Mesodermal cell (in vitro differentiated cells): ENCODE measurements around the gene SLC7A4. TPM values are rescaled to one million over a fixed set of nuclear protein-coding genes. Genes with fewer than 3 reads are reported as not detected.

Source experiments
- H3K27ac ChIP-seq: 2 replicates; pipeline ENCODE4 v1.7.0; 2013; ENCODE audit warnings: mild to moderate bottlenecking, low read depth, low read length, moderate library complexity; ENCODE audit not compliant: severe bottlenecking
- H3K36me3 ChIP-seq: 2 replicates; pipeline ENCODE4 v1.7.1; 2013; ENCODE audit warnings: mild to moderate bottlenecking, low read length, moderate library complexity; ENCODE audit not compliant: control insufficient read depth, insufficient read depth
- H3K4me1 ChIP-seq: one replicate; pipeline ENCODE4 v1.7.1; 2013; ENCODE audit warnings: mild to moderate bottlenecking, low read length; ENCODE audit not compliant: insufficient read depth, control insufficient read depth, poor library complexity, severe bottlenecking
- H3K4me3 ChIP-seq: 2 replicates; pipeline ENCODE4 v1.7.0; 2013; ENCODE audit warnings: low read length, control low read depth, mild to moderate bottlenecking; ENCODE audit not compliant: insufficient read depth, poor library complexity, severe bottlenecking; ENCODE audit errors: extremely low read depth
- H3K9me3 ChIP-seq: 2 replicates; pipeline ENCODE4 v1.7.1; 2013; ENCODE audit warnings: mild to moderate bottlenecking, low read length, moderate library complexity; ENCODE audit not compliant: control insufficient read depth
- WGBS, 2 experiments: methylation state at CpG; one replicate each; pipeline ENCODE4 v1.1.5; 2013; ENCODE audit warnings: missing lambda C conversion rate in 2 of 2; ENCODE audit not compliant: insufficient coverage in 2 of 2; 5-methylcytosine and 5-hydroxymethylcytosine counted together
- polyA plus RNA-seq, 2 experiments: library from polyadenylated mRNA; stranded (reverse); fragments of 50-300 nt; gene quantifications; one replicate each; pipeline ENCODE4 v1.2.3, GENCODE V29; 2013

Gene SLC7A4, protein sequence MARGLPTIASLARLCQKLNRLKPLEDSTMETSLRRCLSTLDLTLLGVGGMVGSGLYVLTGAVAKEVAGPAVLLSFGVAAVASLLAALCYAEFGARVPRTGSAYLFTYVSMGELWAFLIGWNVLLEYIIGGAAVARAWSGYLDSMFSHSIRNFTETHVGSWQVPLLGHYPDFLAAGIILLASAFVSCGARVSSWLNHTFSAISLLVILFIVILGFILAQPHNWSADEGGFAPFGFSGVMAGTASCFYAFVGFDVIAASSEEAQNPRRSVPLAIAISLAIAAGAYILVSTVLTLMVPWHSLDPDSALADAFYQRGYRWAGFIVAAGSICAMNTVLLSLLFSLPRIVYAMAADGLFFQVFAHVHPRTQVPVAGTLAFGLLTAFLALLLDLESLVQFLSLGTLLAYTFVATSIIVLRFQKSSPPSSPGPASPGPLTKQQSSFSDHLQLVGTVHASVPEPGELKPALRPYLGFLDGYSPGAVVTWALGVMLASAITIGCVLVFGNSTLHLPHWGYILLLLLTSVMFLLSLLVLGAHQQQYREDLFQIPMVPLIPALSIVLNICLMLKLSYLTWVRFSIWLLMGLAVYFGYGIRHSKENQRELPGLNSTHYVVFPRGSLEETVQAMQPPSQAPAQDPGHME
- 0.85 TPM for polyA plus RNA-seq (2013, experiment 1 of 2)
- polyA plus RNA-seq (2013, experiment 2 of 2), result 1.6 TPM

DNA sequence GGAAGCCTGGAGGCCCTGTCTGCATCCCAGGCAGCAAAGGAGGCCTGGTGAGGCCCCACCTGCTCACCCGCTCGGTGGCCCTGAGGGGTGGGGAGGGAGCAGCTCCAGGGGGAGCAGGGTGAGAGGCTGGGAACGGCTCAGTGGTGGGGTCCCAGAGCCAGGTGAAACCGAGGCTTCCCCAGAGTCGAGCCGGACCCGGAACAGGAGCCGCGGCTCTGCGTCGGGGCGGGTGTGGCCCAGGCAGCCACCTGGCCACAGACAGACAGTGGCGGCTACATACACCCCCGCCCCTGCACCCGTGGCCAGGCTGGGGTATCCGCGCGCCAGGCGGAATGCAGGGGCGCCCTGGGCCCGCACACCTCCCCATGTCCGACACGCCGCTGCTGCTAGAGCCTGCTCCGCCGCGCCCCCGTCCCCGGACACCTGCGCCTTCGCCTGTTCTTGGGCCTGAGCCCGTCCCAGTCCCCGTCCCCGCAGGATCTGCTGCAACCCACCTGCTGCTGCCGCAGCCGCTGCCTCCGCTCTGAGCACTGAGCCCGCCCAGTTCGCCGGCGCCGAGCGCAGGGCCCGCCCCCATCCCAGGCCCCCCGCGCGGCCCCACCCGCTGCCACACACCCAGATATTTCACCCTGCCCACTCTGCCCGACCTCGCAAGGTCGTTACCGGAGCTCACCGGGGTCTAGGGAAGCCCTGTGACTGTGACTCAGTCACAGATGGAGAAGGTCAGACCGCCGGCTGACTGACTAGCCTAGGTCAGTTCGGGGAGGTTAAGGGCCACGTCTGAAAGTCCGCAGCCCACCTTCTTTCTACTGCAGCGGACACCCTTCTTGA is at the start of gene SLC7A4:
SLC7A4 (minus strand) TSS at position 525 of the 831 bp plus-strand sequence. CDS start 749 bp downstream, outside the sequence.
- WGBS, 2 experiments, result 9 to 11% methylated on average over 33 to 55 of the region's 59 CpGs
- peaks cover 11% of the 10 kb centered on the region for H3K4me1 ChIP-seq
- peak within 1 kb of the TSS; percentile 14 for H3K4me3 ChIP-seq
- H3K36me3 ChIP-seq, result no peaks in the 10 kb centered on the region
- H3K27ac ChIP-seq, result no peak within 1 kb of the TSS
- H3K9me3 ChIP-seq, result no peaks in the 10 kb centered on the region

GRCh38 chr22:21080435-21081137 is 48.2 kb upstream of the SLC7A4 start:
- WGBS, 2 experiments, result 92 to 93% methylated on average over 21 to 24 of the region's 31 CpGs
- H3K9me3 ChIP-seq, result no peaks in the 10 kb centered on the region
- no peaks in the 10 kb centered on the region for H3K4me1 ChIP-seq
- no peaks in the 10 kb centered on the region for H3K36me3 ChIP-seq
- no peak overlapping the region for H3K4me3 ChIP-seq
- H3K27ac ChIP-seq, result no peak overlapping the region

GRCh38 chr22:21079493-21079892 is 47.1 kb upstream of the SLC7A4 start:
- WGBS, 2 experiments, result 90 to 95% methylated on average over 3 to 4 of the region's 5 CpGs
- Histone ChIP-seq H3K27ac (no peak overlapping the region), H3K4me3 (no peak overlapping the region), H3K36me3 (no peaks in the 10 kb centered on the region), H3K4me1 (peaks cover 2% of the 10 kb centered on the region), H3K9me3 (no peaks in the 10 kb centered on the region)

DNA sequence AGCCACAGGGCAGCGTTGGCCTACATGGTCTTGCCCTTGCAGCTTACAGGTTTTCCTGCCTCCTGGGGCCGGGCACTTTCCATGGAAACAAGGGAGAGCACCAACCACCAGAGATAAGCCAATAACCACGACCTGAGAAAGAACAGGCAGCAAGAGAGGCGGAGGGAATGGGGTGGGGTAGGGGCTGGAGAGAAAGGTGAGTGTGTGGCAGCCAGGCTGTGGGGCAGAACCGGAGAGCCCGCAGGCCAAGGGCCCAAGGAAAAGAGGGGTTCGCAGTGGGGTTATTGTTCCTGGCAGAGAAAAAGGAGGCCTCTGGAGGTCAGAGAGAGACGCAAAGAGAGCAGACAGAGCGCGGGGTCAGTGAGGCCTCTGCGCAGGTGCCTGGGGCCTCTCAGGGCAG is 46.6 kb upstream of the SLC7A4 start:
- no peak overlapping the region for H3K4me3 ChIP-seq
- no peaks in the 10 kb centered on the region for H3K36me3 ChIP-seq
- 89 to 96% methylated on average over 9 to 10 of the region's 11 CpGs for WGBS, 2 experiments
- peaks cover 6% of the 10 kb centered on the region for H3K4me1 ChIP-seq
- no peaks in the 10 kb centered on the region for H3K9me3 ChIP-seq
- H3K27ac ChIP-seq, result no peak overlapping the region

GRCh38 chr22:21077884-21078508 is 45.6 kb upstream of the SLC7A4 start:
- no peaks in the 10 kb centered on the region for H3K36me3 ChIP-seq
- WGBS, 2 experiments, result 85 to 90% methylated on average over 8 to 13 of the region's 16 CpGs
- no peak overlapping the region for H3K27ac ChIP-seq
- no peaks in the 10 kb centered on the region for H3K9me3 ChIP-seq
- no peak overlapping the region for H3K4me3 ChIP-seq
- H3K4me1 ChIP-seq, result peaks cover 6% of the 10 kb centered on the region

DNA sequence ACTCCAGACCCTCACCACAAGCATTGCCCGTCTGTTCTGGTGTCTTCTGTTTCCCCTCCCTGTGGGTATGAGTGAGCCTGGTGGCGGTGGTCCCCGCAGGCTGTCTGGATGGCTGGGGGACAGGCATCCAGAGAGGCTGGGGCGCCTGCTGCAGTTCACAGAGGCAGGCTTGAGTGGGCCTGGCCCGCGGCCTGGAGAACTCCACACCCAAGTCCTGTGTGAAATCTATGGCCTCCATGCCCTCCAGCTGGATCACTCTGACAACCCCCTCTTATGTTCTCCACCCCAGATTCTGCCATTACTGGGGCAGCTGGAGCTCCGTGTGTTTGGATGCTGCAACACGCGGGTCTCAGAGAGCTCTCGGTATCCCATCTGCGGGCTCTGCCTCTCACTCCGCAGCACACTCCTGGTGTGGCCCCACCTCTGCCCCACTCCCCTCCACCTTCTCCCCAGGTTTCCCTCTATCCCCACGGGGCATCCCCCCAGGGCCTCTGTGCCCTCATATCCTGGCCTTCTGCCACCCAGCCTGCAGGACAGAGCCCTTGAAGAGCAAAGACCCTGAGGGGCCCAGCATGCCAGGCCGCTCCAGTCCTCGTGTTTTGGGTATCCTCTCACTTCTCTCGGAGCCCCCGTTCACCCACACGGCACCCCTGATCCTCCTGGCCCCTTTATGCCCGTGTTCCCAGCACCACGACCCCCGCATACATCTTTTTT is 44.7 kb upstream of the SLC7A4 start:
- 92 to 93% methylated on average over 15 to 17 of the region's 21 CpGs for WGBS, 2 experiments
- H3K4me3 ChIP-seq, result no peak overlapping the region
- no peaks in the 10 kb centered on the region for H3K9me3 ChIP-seq
- H3K27ac ChIP-seq, result no peak overlapping the region
- no peaks in the 10 kb centered on the region for H3K36me3 ChIP-seq
- H3K4me1 ChIP-seq, result peaks cover 6% of the 10 kb centered on the region

DNA sequence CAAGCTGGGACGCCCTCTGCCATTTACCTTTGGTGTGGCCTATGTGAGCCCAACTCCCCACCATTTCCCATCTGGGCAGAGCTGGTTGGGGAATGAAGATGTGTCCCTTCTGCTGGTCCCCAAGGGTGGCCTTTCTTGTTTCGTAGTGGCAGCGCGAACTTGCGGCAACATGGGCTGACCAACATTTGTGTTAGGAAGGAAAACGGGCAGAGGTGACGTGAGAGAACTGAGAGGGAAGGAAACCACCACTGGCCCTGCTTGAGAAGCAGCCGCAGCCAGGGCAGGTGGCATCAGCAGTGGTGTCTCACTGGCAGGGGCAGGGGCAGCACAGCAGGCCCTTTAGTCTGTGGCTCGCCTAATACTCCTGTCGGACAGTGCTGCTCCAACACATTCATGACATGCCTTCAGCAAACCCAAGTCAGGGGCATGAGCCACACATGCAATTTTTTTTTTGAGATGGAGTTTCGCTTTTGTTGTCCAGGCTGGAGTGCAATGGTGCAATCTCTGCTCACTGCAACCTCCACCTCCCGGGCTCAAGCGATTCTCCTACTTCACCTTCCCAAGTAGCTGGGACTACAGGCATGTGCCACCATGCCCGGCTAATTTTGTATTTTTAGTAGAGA is 43.3 kb upstream of the SLC7A4 start:
- 93 to 96% methylated on average over 9 to 10 of the region's 14 CpGs for WGBS, 2 experiments

DNA sequence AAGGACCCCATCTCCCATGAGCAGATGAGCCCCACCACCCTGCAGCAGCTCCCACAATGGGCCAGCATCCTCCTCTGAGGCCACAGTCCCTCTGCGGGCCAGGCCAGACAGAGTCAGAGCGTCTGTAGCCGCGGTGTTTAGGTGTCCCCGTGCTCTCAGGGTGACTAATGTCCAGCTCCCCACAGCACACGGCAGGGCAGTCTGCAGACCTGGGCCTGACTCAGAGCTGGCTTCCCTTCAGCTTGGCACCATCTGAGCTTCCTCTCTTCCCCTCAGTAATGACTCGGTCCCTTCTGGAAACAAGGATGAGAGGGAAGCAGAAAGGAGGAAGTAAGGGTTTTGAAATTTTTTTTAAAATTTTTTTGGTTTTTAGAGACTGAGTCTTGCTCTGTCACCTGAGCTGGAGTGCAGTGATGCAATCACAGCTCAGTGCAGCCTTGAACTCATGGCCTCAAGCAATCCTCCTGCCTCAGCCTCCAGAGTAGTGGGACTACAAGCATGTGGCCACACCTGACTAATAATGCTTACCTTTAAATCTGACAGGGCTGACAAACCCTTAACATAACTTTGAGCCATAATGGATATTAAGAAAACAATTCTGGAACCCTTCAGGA is 41.8 kb upstream of the SLC7A4 start:
- H3K4me3 ChIP-seq, result no peak overlapping the region
- H3K27ac ChIP-seq, result no peak overlapping the region
- 73 to 75% methylated on average over 5 to 6 of the region's 7 CpGs for WGBS, 2 experiments
- peaks cover 6% of the 10 kb centered on the region for H3K4me1 ChIP-seq
- H3K36me3 ChIP-seq, result no peaks in the 10 kb centered on the region
- no peaks in the 10 kb centered on the region for H3K9me3 ChIP-seq

More for the DNA sequence above, 43.3 kb upstream of the SLC7A4 start:
- H3K27ac ChIP-seq, result no peak overlapping the region
- no peak overlapping the region for H3K4me3 ChIP-seq
- no peaks in the 10 kb centered on the region for H3K9me3 ChIP-seq
- H3K36me3 ChIP-seq, result no peaks in the 10 kb centered on the region
- peaks cover 6% of the 10 kb centered on the region for H3K4me1 ChIP-seq

DNA sequence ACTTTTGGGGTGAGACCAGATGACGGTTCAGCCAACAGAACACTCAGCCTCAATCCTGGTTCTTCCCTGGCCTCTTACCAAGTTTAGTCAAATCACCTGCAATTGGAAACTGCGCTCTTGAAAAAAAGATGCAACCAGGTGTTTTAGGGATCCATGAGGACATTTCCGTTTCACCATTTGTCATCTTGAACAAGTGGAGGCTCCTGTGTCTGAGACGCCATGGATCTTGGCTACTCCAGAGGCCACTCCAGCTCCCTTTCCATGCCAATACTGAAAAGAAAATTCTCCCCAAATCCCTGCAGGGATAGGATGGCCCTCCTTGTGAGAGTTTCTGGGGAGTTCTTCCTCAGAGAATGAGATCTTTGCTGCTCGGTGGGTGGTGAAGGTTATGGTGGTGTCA is 41.1 kb upstream of the SLC7A4 start:
- whole genome bisulfite sequencing, 2 experiments, result 95 to 99% methylated on average over 4 of the region's 5 CpGs

More for the DNA sequence above, 41.1 kb upstream of the SLC7A4 start:
- Histone ChIP-seq H3K9me3 (no peaks in the 10 kb centered on the region), H3K4me3 (no peak overlapping the region), H3K36me3 (no peaks in the 10 kb centered on the region), H3K27ac (no peak overlapping the region), H3K4me1 (peaks cover 6% of the 10 kb centered on the region)
